Natural killer cell treated with Interleukin-12 subunit alpha and Interleukin-12 subunit beta and Interleukin-15 and Interleukin-18, amount 100 ng/mL, for 72 hours (primary cell): ENCODE measurements around the gene FEN1. TPM values are rescaled to one million over a fixed set of nuclear protein-coding genes. Genes with fewer than 3 reads are reported as not detected.

Source experiments
- ATAC-seq, 2 donors: fragments of 150-1000 bp; cut with Tn5 transposase in 1 of 2; sonication (Bioruptor Pico), chemical (Tn5 transposase) in 1 of 2; 2 replicates each; pipeline ENCODE4 v1.10.0; 2021
- DNase-seq: peaks from one replicate; pipeline ENCODE4 v3.0.0; 2022; ENCODE audit warnings: low spot score
- H3K27ac Mint-ChIP-seq, 2 donors: 1 replicate in 1 of 2; 2 replicates in 1 of 2; pipeline ENCODE4 v1.8.0; 2022; ENCODE audit warnings: mixed read lengths in 2 of 2, mild to moderate bottlenecking in 1 of 2, moderate library complexity in 1 of 2
- H3K27me3 Mint-ChIP-seq, 2 donors: 1 replicate in 1 of 2; 2 replicates in 1 of 2; pipeline ENCODE4 v1.8.0; 2022; ENCODE audit warnings: mixed read lengths in 2 of 2
- H3K36me3 Mint-ChIP-seq: one replicate; pipeline ENCODE4 v1.8.0; 2022; ENCODE audit warnings: mixed read lengths
- H3K4me1 Mint-ChIP-seq, 2 donors: 1 replicate in 1 of 2; 2 replicates in 1 of 2; pipeline ENCODE4 v1.8.0; 2022; ENCODE audit warnings: low read depth in 2 of 2, mixed read lengths in 2 of 2, mild to moderate bottlenecking in 1 of 2
- H3K4me3 Mint-ChIP-seq: one replicate; pipeline ENCODE4 v1.8.0; 2022; ENCODE audit warnings: mixed read lengths
- H3K9me3 Mint-ChIP-seq: 2 replicates; pipeline ENCODE4 v1.8.0; 2022; ENCODE audit warnings: mixed read lengths
- total RNA-seq, 2 donors: library from RNA; stranded (reverse); gene quantifications; one replicate each; pipeline ENCODE4 v1.2.3, GENCODE V29; 2022

FEN1 gene
- total RNA-seq, 2 donors from 2014 or later = 75.8 to 155 TPM

GRCh38 chr11:61785837-61786402 lies 6.8 kb upstream of the FEN1 start:
- ATAC-seq (no peak), DNase-seq (no peak)
- no peak overlapping the region for H3K27ac Mint-ChIP-seq
- H3K27me3 Mint-ChIP-seq = no peaks in the 10 kb centered on the region
- no peaks in the 10 kb centered on the region for H3K9me3 Mint-ChIP-seq
- no peak overlapping the region for H3K4me3 Mint-ChIP-seq
- peaks cover 0 to 23% of the 10 kb centered on the region in 2 donors for H3K4me1 Mint-ChIP-seq
- H3K36me3 Mint-ChIP-seq = peaks cover 4% of the 10 kb centered on the region

GRCh38 chr11:61787928-61788491 lies 4.7 kb upstream of the FEN1 start:
- Mint-ChIP-seq H3K4me3 (no peak overlapping the region), H3K27me3 (no peaks in the 10 kb centered on the region), H3K4me1 (peaks cover 9 to 31% of the 10 kb centered on the region in 2 donors), H3K36me3 (peaks cover 12% of the 10 kb centered on the region), H3K27ac (no peak overlapping the region), H3K9me3 (no peaks in the 10 kb centered on the region)
- DNase-seq = no peak
- no peak for ATAC-seq

- Mint-ChIP-seq H3K27ac (peak overlapping the region; percentile 97 to 99), H3K4me3 (peak overlapping the region; percentile 93), H3K36me3 (peaks cover 13% of the 10 kb centered on the region), H3K27me3 (no peaks in the 10 kb centered on the region), H3K9me3 (no peaks in the 10 kb centered on the region), H3K4me1 (peaks cover 22 to 34% of the 10 kb centered on the region in 2 donors)
- peak; percentile 43 to 66 for ATAC-seq
- DNase-seq = no peak
Observed at GRCh38 chr11:61791737-61792309, 888 bp upstream of the FEN1 start.

GRCh38 chr11:61793083-61793828 lies 545 bp downstream of the FEN1 start:
- DNase-seq (no peak), ATAC-seq (peak in 1 of 2 donors; percentile 6)
- Mint-ChIP-seq H3K27ac (peak overlapping the region; percentile 97 to 99), H3K9me3 (no peaks in the 10 kb centered on the region), H3K4me3 (peak overlapping the region; percentile 93), H3K4me1 (peaks cover 28 to 36% of the 10 kb centered on the region in 2 donors), H3K27me3 (no peaks in the 10 kb centered on the region), H3K36me3 (peaks cover 23% of the 10 kb centered on the region)

GRCh38 chr11:61793829-61794204 lies 1.1 kb downstream of the FEN1 start:
- H3K4me3 Mint-ChIP-seq = peak overlapping the region; percentile 93
- DNase-seq (no peak), ATAC-seq (no peak)
- H3K36me3 Mint-ChIP-seq = peaks cover 23% of the 10 kb centered on the region
- peaks cover 28 to 30% of the 10 kb centered on the region in 2 donors for H3K4me1 Mint-ChIP-seq
- H3K9me3 Mint-ChIP-seq = no peaks in the 10 kb centered on the region
- peak overlapping the region; percentile 97 to 99 for H3K27ac Mint-ChIP-seq
- no peaks in the 10 kb centered on the region for H3K27me3 Mint-ChIP-seq

GRCh38 chr11:61794579-61794978 lies 1.9 kb downstream of the FEN1 start:
- H3K27ac Mint-ChIP-seq = no peak overlapping the region
- no peak for ATAC-seq
- H3K4me1 Mint-ChIP-seq = peaks cover 28 to 30% of the 10 kb centered on the region in 2 donors

GRCh38 chr11:61795459-61795858 lies 2.7 kb downstream of the FEN1 start:
- H3K9me3 Mint-ChIP-seq = no peaks in the 10 kb centered on the region
- H3K27ac Mint-ChIP-seq = no peak overlapping the region
- peaks cover 21% of the 10 kb centered on the region for H3K36me3 Mint-ChIP-seq
- ATAC-seq (no peak), DNase-seq (no peak)
- no peaks in the 10 kb centered on the region for H3K27me3 Mint-ChIP-seq
- no peak overlapping the region for H3K4me3 Mint-ChIP-seq
- H3K4me1 Mint-ChIP-seq = peaks cover 26 to 28% of the 10 kb centered on the region in 2 donors

More at GRCh38 chr11:61794579-61794978, 1.9 kb downstream of the FEN1 start:
- Mint-ChIP-seq H3K27me3 (no peaks in the 10 kb centered on the region), H3K36me3 (peaks cover 23% of the 10 kb centered on the region), H3K9me3 (no peaks in the 10 kb centered on the region), H3K4me3 (peak overlapping the region; percentile 42)
- no peak for DNase-seq

GRCh38 chr11:61795876-61796526 lies 3.3 kb downstream of the FEN1 start:
- no peak overlapping the region for H3K4me3 Mint-ChIP-seq
- ATAC-seq (no peak), DNase-seq (no peak)
- H3K27ac Mint-ChIP-seq = no peak overlapping the region
- no peaks in the 10 kb centered on the region for H3K9me3 Mint-ChIP-seq
- H3K36me3 Mint-ChIP-seq = peaks cover 23% of the 10 kb centered on the region
- no peaks in the 10 kb centered on the region for H3K27me3 Mint-ChIP-seq
- H3K4me1 Mint-ChIP-seq = peaks cover 28% of the 10 kb centered on the region in 2 donors

GRCh38 chr11:61797263-61797944 lies 4.7 kb downstream of the FEN1 start:
- ATAC-seq = no peak
- Mint-ChIP-seq H3K27ac (peak overlapping the region; percentile 49 to 77), H3K27me3 (no peaks in the 10 kb centered on the region), H3K4me1 (peaks cover 19 to 20% of the 10 kb centered on the region in 2 donors), H3K9me3 (no peaks in the 10 kb centered on the region), H3K4me3 (no peak overlapping the region), H3K36me3 (peaks cover 20% of the 10 kb centered on the region)
- peak; percentile 76 for DNase-seq

GRCh38 chr11:61799665-61800284 lies 7.1 kb downstream of the FEN1 start:
- ATAC-seq = no peak
- Mint-ChIP-seq H3K4me1 (peaks cover 14 to 20% of the 10 kb centered on the region in 2 donors), H3K36me3 (peaks cover 30% of the 10 kb centered on the region), H3K27me3 (no peaks in the 10 kb centered on the region), H3K27ac (no peak overlapping the region), H3K9me3 (no peaks in the 10 kb centered on the region), H3K4me3 (no peak overlapping the region)
- no peak for DNase-seq

- no peaks in the 10 kb centered on the region for H3K9me3 Mint-ChIP-seq
- H3K27ac Mint-ChIP-seq = peak overlapping the region in 1 of 2 donors; percentile 12
- no peaks in the 10 kb centered on the region for H3K27me3 Mint-ChIP-seq
- DNase-seq = no peak
- peaks cover 30% of the 10 kb centered on the region for H3K36me3 Mint-ChIP-seq
- ATAC-seq = no peak
- no peak overlapping the region for H3K4me3 Mint-ChIP-seq
- H3K4me1 Mint-ChIP-seq = peaks cover 14 to 20% of the 10 kb centered on the region in 2 donors
Observed at GRCh38 chr11:61800331-61801281, 7.9 kb downstream of the FEN1 start.

GRCh38 chr11:61802605-61803004 lies 9.9 kb downstream of the FEN1 start:
- H3K4me3 Mint-ChIP-seq = no peak overlapping the region
- no peak overlapping the region for H3K27ac Mint-ChIP-seq
- DNase-seq (no peak), ATAC-seq (no peak)
- H3K4me1 Mint-ChIP-seq = peaks cover 0 to 8% of the 10 kb centered on the region in 2 donors
- peaks cover 23% of the 10 kb centered on the region for H3K36me3 Mint-ChIP-seq
- no peaks in the 10 kb centered on the region for H3K27me3 Mint-ChIP-seq
- no peaks in the 10 kb centered on the region for H3K9me3 Mint-ChIP-seq
